Measurements from ENCODE around the gene TREML2. TPM values are rescaled to one million over a fixed set of nuclear protein-coding genes. Genes with fewer than 3 reads are reported as not detected.
"Not testable (repeated sequence)": the region's sequence is repeated elsewhere in the genome, so short reads cannot be mapped to it uniquely, and the experiment has no call there.

Gene TREML2
- total RNA-seq, 1 donor from 2014 or later, result not detected

GRCh38 chr6:41193884-41194283 is 7.1 kb downstream of the TREML2 start:
- TF ChIP-seq CTCF (IDR thresholded peaks at IDR 0.05; ENCODE audit: unreplicated experiment), result no peak
- no peak for DNase-seq (ENCODE audit: low spot score in 2 of 2, unreplicated experiment in 2 of 2)
- no peak overlapping the region for H3K4me3 Mint-ChIP-seq
- H3K9me3 Mint-ChIP-seq, result peaks cover 8% of the 10 kb centered on the region
- no peaks in the 10 kb centered on the region for H3K36me3 Mint-ChIP-seq
- peaks cover 58% of the 10 kb centered on the region for H3K27me3 Mint-ChIP-seq (ENCODE audit: low read depth)
- H3K27ac Mint-ChIP-seq, result no peak overlapping the region
- no peaks in the 10 kb centered on the region for H3K4me1 Mint-ChIP-seq

- no peak for DNase-seq (ENCODE audit: low spot score in 2 of 2, unreplicated experiment in 2 of 2)
- Mint-ChIP-seq H3K4me1 (no peaks in the 10 kb centered on the region), H3K9me3 (peaks cover 8% of the 10 kb centered on the region), H3K27ac (no peak overlapping the region), H3K4me3 (no peak overlapping the region), H3K36me3 (no peaks in the 10 kb centered on the region), H3K27me3 (ENCODE audit: low read depth) (peaks cover 55% of the 10 kb centered on the region)
- no peak for TF ChIP-seq CTCF (IDR thresholded peaks at IDR 0.05; ENCODE audit: unreplicated experiment)
These were observed 7.7 kb downstream of the TREML2 start for GRCh38 chr6:41193171-41193734.

GRCh38 chr6:41191569-41191968 is 9.4 kb downstream of the TREML2 start:
- no peaks in the 10 kb centered on the region for H3K4me1 Mint-ChIP-seq
- H3K4me3 Mint-ChIP-seq, result no peak overlapping the region
- peaks cover 42% of the 10 kb centered on the region for H3K27me3 Mint-ChIP-seq (ENCODE audit: low read depth)
- H3K36me3 Mint-ChIP-seq, result no peaks in the 10 kb centered on the region
- H3K27ac Mint-ChIP-seq, result no peak overlapping the region
- no peak for DNase-seq (ENCODE audit: low spot score in 2 of 2, unreplicated experiment in 2 of 2)
- TF ChIP-seq CTCF (IDR thresholded peaks at IDR 0.05; ENCODE audit: unreplicated experiment), result no peak
- H3K9me3 Mint-ChIP-seq, result peaks cover 8% of the 10 kb centered on the region

- Mint-ChIP-seq H3K9me3 (peaks cover 8% of the 10 kb centered on the region), H3K27me3 (ENCODE audit: low read depth) (peaks cover 34% of the 10 kb centered on the region), H3K27ac (no peak overlapping the region), H3K4me3 (no peak overlapping the region), H3K36me3 (no peaks in the 10 kb centered on the region), H3K4me1 (no peaks in the 10 kb centered on the region)
- no peak for DNase-seq (ENCODE audit: low spot score in 2 of 2, unreplicated experiment in 2 of 2)
- no peak for TF ChIP-seq CTCF (IDR thresholded peaks at IDR 0.05; ENCODE audit: unreplicated experiment)
These were observed 10.2 kb downstream of the TREML2 start for GRCh38 chr6:41190791-41191190.

- H3K27ac Mint-ChIP-seq, result no peak overlapping the region
- H3K4me3 Mint-ChIP-seq, result no peak overlapping the region
- DNase-seq (ENCODE audit: low spot score in 2 of 2, unreplicated experiment in 2 of 2), result no peak
- H3K4me1 Mint-ChIP-seq, result no peaks in the 10 kb centered on the region
- TF ChIP-seq CTCF (IDR thresholded peaks at IDR 0.05; ENCODE audit: unreplicated experiment), result no peak
- peaks cover 29% of the 10 kb centered on the region for H3K27me3 Mint-ChIP-seq (ENCODE audit: low read depth)
- H3K9me3 Mint-ChIP-seq, result peaks cover 8% of the 10 kb centered on the region
- H3K36me3 Mint-ChIP-seq, result no peaks in the 10 kb centered on the region
These were observed 11.0 kb downstream of the TREML2 start for GRCh38 chr6:41189967-41190366.

GRCh38 chr6:41189046-41189445 is 11.9 kb downstream of the TREML2 start:
- not testable (repeated sequence) for H3K4me3 Mint-ChIP-seq; DNase-seq (ENCODE audit: low spot score in 2 of 2, unreplicated experiment in 2 of 2); H3K9me3 Mint-ChIP-seq; H3K27ac Mint-ChIP-seq; H3K4me1 Mint-ChIP-seq; H3K36me3 Mint-ChIP-seq
- peaks cover 24% of the 10 kb centered on the region for H3K27me3 Mint-ChIP-seq (ENCODE audit: low read depth)

Measured in mesothelial cell of epicardium (in vitro differentiated cells).